ENCODE data around the gene SMARCD3.

GRCh38 chr7:151289891-151290290, 41.4 kb upstream of the SMARCD3 start:
- TF ChIP-seq POLR2A (IDR thresholded peaks at IDR 0.05), result no peak
- TF ChIP-seq, protein P1, sequence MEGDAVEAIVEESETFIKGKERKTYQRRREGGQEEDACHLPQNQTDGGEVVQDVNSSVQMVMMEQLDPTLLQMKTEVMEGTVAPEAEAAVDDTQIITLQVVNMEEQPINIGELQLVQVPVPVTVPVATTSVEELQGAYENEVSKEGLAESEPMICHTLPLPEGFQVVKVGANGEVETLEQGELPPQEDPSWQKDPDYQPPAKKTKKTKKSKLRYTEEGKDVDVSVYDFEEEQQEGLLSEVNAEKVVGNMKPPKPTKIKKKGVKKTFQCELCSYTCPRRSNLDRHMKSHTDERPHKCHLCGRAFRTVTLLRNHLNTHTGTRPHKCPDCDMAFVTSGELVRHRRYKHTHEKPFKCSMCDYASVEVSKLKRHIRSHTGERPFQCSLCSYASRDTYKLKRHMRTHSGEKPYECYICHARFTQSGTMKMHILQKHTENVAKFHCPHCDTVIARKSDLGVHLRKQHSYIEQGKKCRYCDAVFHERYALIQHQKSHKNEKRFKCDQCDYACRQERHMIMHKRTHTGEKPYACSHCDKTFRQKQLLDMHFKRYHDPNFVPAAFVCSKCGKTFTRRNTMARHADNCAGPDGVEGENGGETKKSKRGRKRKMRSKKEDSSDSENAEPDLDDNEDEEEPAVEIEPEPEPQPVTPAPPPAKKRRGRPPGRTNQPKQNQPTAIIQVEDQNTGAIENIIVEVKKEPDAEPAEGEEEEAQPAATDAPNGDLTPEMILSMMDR (IDR thresholded peaks at IDR 0.05), result no peak
- TF ChIP-seq POLR2AphosphoS5 (IDR thresholded peaks at IDR 0.05), result no peak

Data from gastroesophageal sphincter (tissue), 3 donors.